DOHH2 (cell line): Measurements from ENCODE around the gene SDCBP2.
"Not testable (repeated sequence)": the region's sequence is repeated elsewhere in the genome, so short reads cannot be mapped to it uniquely, and the experiment has no call there.

Source experiments
- EZH2phosphoT487 ChIP-seq: fragments of 200-600 bp; sonication (generic); IDR thresholded peaks from 2 replicates; pipeline ENCODE4 v1.6.1; 2017; ENCODE audit warnings: borderline replicate concordance, mild to moderate bottlenecking, antibody characterized with exemption, low read length, moderate library complexity, mixed read lengths
- TF ChIP-seq, protein P1 (sequence below): fragments of 200-600 bp; sonication (generic); IDR thresholded peaks from one replicate; pipeline ENCODE4 v1.5.1; 2014; ENCODE audit warnings: antibody characterized with exemption, mild to moderate bottlenecking, low read depth, low read length; ENCODE audit not compliant: poor library complexity, severe bottlenecking

DNA sequence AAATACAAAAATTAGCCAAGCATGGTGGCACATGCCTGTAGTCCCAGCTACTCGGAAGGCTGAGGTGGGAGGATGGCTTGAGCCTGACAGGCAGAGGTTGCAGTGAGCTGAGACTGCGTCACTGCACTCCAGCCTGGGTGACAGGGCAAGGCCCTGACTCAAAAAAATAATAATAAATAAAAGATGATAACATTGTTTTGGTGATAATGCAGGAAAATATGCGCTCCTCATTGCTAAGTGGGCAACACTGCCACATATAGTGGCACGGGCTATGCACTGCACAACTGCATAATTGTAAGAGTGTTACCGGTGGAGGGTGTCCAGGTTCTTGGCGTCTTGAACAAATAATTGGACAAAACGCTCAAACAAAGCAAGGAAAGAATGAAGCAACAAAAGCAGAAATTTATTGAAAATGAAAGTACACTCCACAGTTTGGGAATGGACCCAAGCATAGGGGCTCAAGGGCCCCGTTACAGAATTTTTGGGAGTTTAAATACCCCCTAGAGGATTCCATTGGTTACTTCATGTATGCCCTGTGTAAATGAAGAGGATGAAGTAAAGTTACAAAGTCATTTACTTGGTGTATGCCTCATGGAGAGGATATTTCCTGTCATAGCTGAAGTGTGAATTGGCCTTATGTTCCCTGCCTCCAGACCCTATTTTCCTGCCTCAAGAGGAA lies 14.6 kb upstream of the SDCBP2 start:
- TF ChIP-seq, protein P1, sequence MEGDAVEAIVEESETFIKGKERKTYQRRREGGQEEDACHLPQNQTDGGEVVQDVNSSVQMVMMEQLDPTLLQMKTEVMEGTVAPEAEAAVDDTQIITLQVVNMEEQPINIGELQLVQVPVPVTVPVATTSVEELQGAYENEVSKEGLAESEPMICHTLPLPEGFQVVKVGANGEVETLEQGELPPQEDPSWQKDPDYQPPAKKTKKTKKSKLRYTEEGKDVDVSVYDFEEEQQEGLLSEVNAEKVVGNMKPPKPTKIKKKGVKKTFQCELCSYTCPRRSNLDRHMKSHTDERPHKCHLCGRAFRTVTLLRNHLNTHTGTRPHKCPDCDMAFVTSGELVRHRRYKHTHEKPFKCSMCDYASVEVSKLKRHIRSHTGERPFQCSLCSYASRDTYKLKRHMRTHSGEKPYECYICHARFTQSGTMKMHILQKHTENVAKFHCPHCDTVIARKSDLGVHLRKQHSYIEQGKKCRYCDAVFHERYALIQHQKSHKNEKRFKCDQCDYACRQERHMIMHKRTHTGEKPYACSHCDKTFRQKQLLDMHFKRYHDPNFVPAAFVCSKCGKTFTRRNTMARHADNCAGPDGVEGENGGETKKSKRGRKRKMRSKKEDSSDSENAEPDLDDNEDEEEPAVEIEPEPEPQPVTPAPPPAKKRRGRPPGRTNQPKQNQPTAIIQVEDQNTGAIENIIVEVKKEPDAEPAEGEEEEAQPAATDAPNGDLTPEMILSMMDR: not testable (repeated sequence)
- TF ChIP-seq EZH2phosphoT487: not testable (repeated sequence)
